SJCRH30 (cell line): Measurements from ENCODE around the gene BLNK. TPM values are rescaled to one million over a fixed set of nuclear protein-coding genes. Genes with fewer than 3 reads are reported as not detected.
"Not testable (repeated sequence)": the region's sequence is repeated elsewhere in the genome, so short reads cannot be mapped to it uniquely, and the experiment has no call there.

Source experiments
- DNase-seq, 2 experiments: peaks; one replicate each; pipeline ENCODE4 v3.0.0-alpha.2; 2015 to 2020
- H3K27ac ChIP-seq: fragments of 250-450 bp; sonication (Bioruptor Pico); 2 replicates; pipeline ENCODE4 v1.5.1; 2020; ENCODE audit warnings: mild to moderate bottlenecking, moderate library complexity
- H3K27me3 ChIP-seq: fragments of 250-450 bp; sonication (Bioruptor Pico); 2 replicates; pipeline ENCODE4 v1.5.1; 2020; ENCODE audit warnings: mild to moderate bottlenecking, moderate library complexity
- H3K36me3 ChIP-seq: fragments of 250-450 bp; sonication (Bioruptor Pico); 2 replicates; pipeline ENCODE4 v1.5.1; 2020; ENCODE audit warnings: mild to moderate bottlenecking, moderate library complexity
- H3K4me1 ChIP-seq: fragments of 250-450 bp; sonication (Bioruptor Pico); 2 replicates; pipeline ENCODE4 v1.5.1; 2020; ENCODE audit warnings: mild to moderate bottlenecking, moderate library complexity
- H3K4me3 ChIP-seq: fragments of 250-450 bp; sonication (Bioruptor Pico); 2 replicates; pipeline ENCODE4 v1.5.1; 2020; ENCODE audit warnings: mild to moderate bottlenecking, moderate library complexity
- H3K9me3 ChIP-seq: fragments of 250-450 bp; sonication (Bioruptor Pico); replicated peaks from 2 replicates; pipeline ENCODE4 v1.5.1; 2020; ENCODE audit warnings: mild to moderate bottlenecking, moderate library complexity
- total RNA-seq: library from RNA; depleted of rRNA; stranded (reverse); fragments of >200 nt; shearing (Covaris generic); gene quantifications from 2 replicates; pipeline ENCODE4 v1.2.3, GENCODE V29; 2014; rRNA removed

BLNK gene
- total RNA-seq, 1 experiment from 2014 or later: not detected

DNA sequence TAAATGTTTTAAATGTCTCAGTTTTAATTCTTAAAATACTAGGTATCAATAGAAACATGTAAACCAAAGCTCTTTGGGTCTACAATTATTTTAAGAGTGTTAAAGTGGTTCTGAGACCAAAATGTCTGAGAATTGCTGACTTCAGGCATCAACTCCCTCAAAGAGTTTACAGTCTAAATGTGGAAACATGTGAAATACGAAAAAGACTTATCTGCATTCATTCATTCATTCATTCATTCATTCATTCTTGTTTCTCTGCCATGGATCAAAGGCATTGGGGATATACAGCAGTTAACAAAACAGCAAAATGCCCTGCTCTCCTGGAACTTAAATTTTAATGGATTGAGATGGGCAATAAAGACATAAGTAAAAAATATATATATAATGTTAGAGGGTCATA lies 69.8 kb downstream of the BLNK start:
- Histone ChIP-seq H3K36me3 (no peaks in the 10 kb centered on the region), H3K27me3 (no peaks in the 10 kb centered on the region), H3K4me3 (no peak overlapping the region), H3K9me3 (no peaks in the 10 kb centered on the region), H3K4me1 (no peaks in the 10 kb centered on the region), H3K27ac (no peak overlapping the region)
- DNase-seq: no peak

DNA sequence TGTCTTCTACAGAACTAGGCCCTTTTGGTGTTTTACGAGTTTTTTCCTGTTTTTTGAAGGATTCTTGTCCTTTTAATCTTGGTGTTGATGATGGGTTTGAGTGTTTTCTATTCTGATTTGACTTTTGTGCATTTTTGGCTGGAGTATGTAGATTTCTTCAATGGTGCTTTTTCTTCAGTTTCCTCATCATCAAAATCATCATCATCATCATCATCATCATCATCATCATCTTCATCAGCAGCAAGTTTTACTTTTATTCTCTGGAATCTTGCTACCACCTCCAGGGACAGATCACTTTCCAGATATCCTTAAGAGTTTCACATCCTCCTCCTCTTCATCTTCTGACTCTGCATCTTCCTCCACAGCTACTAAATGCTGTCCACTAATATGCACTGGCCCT lies 81.9 kb downstream of the BLNK start:
- not testable (repeated sequence) for H3K4me3 ChIP-seq, H3K4me1 ChIP-seq, H3K27ac ChIP-seq, DNase-seq, H3K27me3 ChIP-seq, H3K36me3 ChIP-seq, H3K9me3 ChIP-seq

DNA sequence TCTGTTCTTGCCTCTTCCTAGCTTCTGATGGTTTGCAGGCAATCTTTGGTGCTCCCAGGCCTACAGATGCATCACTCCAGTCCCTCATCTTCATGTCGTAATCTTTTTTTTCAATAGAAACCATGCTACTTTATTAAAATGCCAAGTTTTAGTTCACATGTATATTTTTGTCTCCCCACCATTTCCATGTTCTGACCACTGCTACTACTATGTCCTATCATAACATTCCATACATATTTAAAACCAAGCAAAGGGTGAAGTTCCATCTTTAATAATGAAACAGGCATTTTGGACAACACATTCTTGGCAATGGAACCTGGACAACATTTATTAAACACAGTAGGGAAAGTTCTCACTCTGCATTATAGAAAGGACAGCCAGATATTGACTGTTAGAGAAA lies 82.5 kb downstream of the BLNK start:
- Histone ChIP-seq H3K36me3 (no peaks in the 10 kb centered on the region), H3K4me3 (no peak overlapping the region), H3K27me3 (no peaks in the 10 kb centered on the region), H3K9me3 (no peaks in the 10 kb centered on the region), H3K27ac (no peak overlapping the region), H3K4me1 (no peaks in the 10 kb centered on the region)
- no peak for DNase-seq

DNA sequence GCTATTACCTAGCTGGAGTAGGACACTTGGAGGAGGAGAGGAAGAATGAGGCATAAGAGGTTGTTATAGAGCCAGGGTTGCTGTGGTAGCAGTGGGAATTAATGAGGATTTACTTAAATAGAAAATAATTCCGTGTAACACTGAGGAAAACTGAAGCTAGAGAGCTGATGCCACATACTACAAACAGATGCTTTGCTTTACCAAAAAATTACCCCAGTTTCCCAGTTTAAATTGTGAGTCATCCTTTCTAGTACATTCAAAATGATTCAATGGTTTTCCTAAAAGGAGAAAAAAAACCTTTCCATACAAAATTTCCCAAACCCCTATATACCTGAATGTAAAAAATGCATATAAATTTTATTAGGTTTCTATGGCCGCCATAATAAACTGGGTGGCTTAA lies 82.9 kb downstream of the BLNK start:
- H3K9me3 ChIP-seq: no peaks in the 10 kb centered on the region
- H3K4me3 ChIP-seq: no peak overlapping the region
- no peaks in the 10 kb centered on the region for H3K36me3 ChIP-seq
- H3K4me1 ChIP-seq: no peaks in the 10 kb centered on the region
- H3K27me3 ChIP-seq: no peaks in the 10 kb centered on the region
- no peak overlapping the region for H3K27ac ChIP-seq
- DNase-seq: no peak

DNA sequence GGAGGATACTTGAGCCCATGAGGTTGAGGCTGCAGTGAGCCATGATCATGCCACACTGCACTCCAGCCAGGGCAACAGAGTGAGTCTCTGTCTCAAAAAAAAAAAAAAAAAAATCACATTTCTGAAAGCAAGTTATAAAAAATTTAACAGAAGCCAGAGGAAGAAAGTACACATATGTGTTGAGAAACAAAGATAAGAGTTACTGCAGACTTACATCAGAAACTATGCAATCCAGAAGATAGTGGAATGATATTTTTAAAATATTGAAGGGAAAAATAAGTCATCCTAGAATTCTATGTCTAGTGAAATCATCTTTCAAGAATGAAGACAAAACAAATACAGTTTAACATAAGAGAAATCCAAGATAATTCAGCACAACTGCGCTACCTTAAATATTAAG lies 94.4 kb downstream of the BLNK start:
- no peak overlapping the region for H3K27ac ChIP-seq
- no peak overlapping the region for H3K4me3 ChIP-seq
- H3K36me3 ChIP-seq: no peaks in the 10 kb centered on the region
- H3K4me1 ChIP-seq: no peaks in the 10 kb centered on the region
- no peaks in the 10 kb centered on the region for H3K9me3 ChIP-seq
- no peaks in the 10 kb centered on the region for H3K27me3 ChIP-seq
- DNase-seq: no peak

DNA sequence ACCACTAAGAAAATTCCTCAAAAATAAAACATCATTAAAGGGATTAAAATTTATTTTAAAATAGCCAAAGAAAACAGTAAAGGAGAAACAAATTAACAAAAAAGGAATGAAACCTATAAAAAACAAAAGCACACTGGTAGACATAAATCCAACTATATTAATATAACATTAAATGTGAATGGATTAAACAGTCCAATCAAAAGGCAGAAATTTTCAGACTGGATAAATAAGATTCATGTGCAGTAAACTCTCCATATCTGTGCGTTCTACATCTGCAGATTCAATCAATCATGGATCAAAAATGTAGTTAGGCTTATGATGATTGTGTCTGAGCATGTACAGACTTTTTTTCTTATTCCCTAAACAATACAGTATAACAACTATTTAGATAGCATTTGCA lies 98.7 kb downstream of the BLNK start:
- no peaks in the 10 kb centered on the region for H3K9me3 ChIP-seq
- no peaks in the 10 kb centered on the region for H3K36me3 ChIP-seq
- no peaks in the 10 kb centered on the region for H3K27me3 ChIP-seq
- H3K4me3 ChIP-seq: no peak overlapping the region
- H3K27ac ChIP-seq: no peak overlapping the region
- DNase-seq: no peak
- no peaks in the 10 kb centered on the region for H3K4me1 ChIP-seq

DNA sequence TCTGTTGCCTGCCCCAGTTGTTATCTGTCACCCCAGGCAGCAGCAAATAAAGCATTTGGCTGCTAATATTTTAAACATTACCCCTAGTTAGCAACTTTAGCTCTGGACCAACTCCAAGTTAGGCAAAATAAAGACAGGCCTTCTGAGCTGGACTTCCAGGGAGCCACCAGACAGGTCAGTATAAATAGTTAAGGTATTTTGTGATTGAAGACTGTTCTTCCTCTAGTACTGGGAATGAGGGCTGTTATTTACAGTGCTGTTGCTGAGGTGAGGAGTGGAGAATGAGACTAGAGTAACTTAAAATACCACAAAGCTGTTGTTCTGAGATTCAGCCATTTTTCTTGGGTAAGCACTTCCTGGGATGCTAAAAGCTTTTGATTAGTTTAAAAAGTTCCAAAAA lies 101.1 kb downstream of the BLNK start:
- Histone ChIP-seq H3K9me3 (no peaks in the 10 kb centered on the region), H3K27ac (no peak overlapping the region)

DNA sequence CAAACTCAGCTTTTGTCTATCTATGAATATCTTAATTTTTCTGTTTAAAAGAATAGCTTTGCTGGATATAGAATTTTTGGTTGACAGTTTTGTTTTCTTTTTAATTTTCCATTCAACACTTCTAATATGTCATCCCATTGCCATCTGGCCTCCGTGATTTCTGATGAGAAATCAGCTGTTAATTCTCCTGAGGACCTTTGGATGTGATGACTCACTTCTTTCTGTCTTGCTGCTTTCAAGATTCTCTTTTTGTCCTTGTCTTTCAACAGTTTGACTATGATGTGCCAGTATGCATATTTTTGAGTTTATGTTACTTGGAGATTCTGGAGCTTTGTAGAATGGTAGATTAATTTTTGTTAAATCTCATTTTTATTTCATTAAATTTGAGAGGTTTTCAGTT lies 102.8 kb downstream of the BLNK start:
- H3K27me3 ChIP-seq: no peaks in the 10 kb centered on the region
- no peaks in the 10 kb centered on the region for H3K9me3 ChIP-seq
- no peak for DNase-seq
- H3K4me3 ChIP-seq: no peak overlapping the region
- H3K36me3 ChIP-seq: no peaks in the 10 kb centered on the region
- H3K4me1 ChIP-seq: no peaks in the 10 kb centered on the region
- H3K27ac ChIP-seq: no peak overlapping the region

More for the DNA sequence above, 101.1 kb downstream of the BLNK start:
- Histone ChIP-seq H3K4me1 (no peaks in the 10 kb centered on the region), H3K4me3 (no peak overlapping the region), H3K36me3 (no peaks in the 10 kb centered on the region), H3K27me3 (no peaks in the 10 kb centered on the region)
- DNase-seq: no peak

DNA sequence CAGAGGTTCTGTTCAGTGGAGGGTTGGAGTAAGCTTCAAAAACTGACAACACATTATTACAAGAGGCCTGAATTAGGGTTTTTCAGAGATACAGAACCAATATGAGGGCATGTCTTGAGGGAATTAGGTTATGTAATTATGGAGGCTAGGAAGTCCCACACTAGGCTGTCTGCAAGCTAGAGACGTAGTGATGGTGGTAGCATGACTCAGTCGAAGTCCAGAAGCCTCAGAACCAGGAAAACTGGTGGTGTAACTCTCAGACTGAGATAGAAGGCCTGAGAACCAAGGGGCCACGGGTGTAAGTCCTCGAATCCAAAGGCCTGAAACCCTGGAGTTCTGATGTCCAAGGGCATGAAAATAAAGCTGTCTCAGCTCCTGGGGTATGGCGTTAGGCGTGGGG lies 105.6 kb downstream of the BLNK start:
- no peak for DNase-seq
- H3K9me3 ChIP-seq: no peaks in the 10 kb centered on the region
- no peaks in the 10 kb centered on the region for H3K36me3 ChIP-seq
- H3K27ac ChIP-seq: no peak overlapping the region
- no peaks in the 10 kb centered on the region for H3K27me3 ChIP-seq
- H3K4me1 ChIP-seq: no peaks in the 10 kb centered on the region
- no peak overlapping the region for H3K4me3 ChIP-seq

DNA sequence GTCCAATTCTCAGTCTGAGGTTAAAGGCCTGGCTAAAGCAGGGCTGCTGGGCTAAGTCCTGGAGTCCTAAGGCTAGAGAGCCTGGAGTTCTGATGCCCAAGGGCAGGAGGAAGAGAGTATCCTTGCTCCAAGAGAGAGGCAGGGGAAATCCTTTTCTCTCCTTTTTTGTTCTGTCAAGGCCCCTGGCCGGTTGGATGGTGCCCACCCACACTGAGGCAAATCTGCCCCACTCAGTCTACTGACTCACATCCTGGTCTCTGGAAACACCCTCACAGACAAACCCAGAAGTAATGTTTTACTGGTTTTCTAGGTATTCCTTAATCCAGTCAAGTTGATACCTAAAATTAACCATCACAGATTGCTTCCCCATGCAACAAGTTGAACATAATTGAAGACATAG lies 118.3 kb downstream of the BLNK start:
- Histone ChIP-seq H3K4me1 (no peaks in the 10 kb centered on the region), H3K27ac (no peak overlapping the region), H3K27me3 (no peaks in the 10 kb centered on the region), H3K4me3 (no peak overlapping the region), H3K36me3 (peaks cover 13% of the 10 kb centered on the region), H3K9me3 (no peaks in the 10 kb centered on the region)
- DNase-seq: no peak

DNA sequence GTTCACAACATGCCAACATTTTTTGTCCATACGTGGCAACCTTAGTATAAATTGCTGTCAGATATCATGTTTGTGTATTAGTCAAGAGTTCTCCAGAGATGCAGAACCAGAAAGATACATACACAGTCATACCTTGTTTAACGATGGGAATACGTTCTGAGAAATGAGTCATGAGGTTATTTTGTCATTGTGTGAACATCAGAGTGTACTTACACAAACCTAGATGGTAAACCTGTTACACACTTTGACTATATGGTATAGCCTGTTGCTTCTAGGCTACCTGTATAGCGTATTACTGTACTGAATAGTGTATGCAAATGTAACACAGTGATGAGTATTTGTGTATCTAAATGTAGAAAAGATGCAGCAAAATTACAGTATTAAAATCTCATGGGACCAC lies 118.9 kb downstream of the BLNK start:
- Histone ChIP-seq H3K4me1 (no peaks in the 10 kb centered on the region), H3K27me3 (no peaks in the 10 kb centered on the region), H3K4me3 (no peak overlapping the region), H3K9me3 (no peaks in the 10 kb centered on the region), H3K27ac (no peak overlapping the region), H3K36me3 (peaks cover 13% of the 10 kb centered on the region)
- DNase-seq: no peak

Other genes with a start within 250 kb of the BLNK start
- gene CCNJ, start 228.0 kb downstream of the BLNK start, total RNA-seq: 11.2 and 11.9 TPM in 2 replicates
- 19.0 and 24.9 TPM in 2 replicates for gene ZNF518A, start 141.3 kb downstream of the BLNK start, total RNA-seq
- gene DNTT, start 32.9 kb upstream of the BLNK start, total RNA-seq: not detected in 2 replicates
- gene OPALIN, start 87.4 kb upstream of the BLNK start, total RNA-seq: not detected in 2 replicates
- 9.2 and 10.3 TPM in 2 replicates for gene TLL2, start 242.4 kb upstream of the BLNK start, total RNA-seq